GM12878 (cell line): ENCODE data around the gene PNPO. TPM values are rescaled to one million over a fixed set of nuclear protein-coding genes. Genes with fewer than 3 reads are reported as not detected.

Source experiments
- BCLAF1 ChIP-seq: fragments of 450-650 bp; IDR thresholded peaks from 2 replicates; pipeline ENCODE4 v1.6.1; 2017; ENCODE audit warnings: antibody characterized with exemption, mild to moderate bottlenecking, moderate library complexity
- BMI1 ChIP-seq: fragments of 450-650 bp; IDR thresholded peaks from 2 replicates; pipeline ENCODE4 v1.6.1; 2016; ENCODE audit warnings: mild to moderate bottlenecking, moderate library complexity, borderline replicate concordance
- CBFB ChIP-seq: IDR thresholded peaks from 2 replicates; pipeline ENCODE4 v1.6.1; 2016; ENCODE audit warnings: antibody characterized with exemption, low read depth
- CBX5 ChIP-seq: sonication (generic); IDR thresholded peaks from 2 replicates; pipeline ENCODE4 v1.6.1; 2016; ENCODE audit warnings: low read depth, moderate library complexity, mild to moderate bottlenecking, inconsistent platforms
- CHD2 ChIP-seq: IDR thresholded peaks from 2 replicates; pipeline ENCODE4 v1.6.1; 2011; ENCODE audit warnings: low read depth, low read length, improper control_type of control experiment, borderline replicate concordance
- CREM ChIP-seq: IDR thresholded peaks from 2 replicates; pipeline ENCODE4 v1.6.1; 2014; ENCODE audit warnings: antibody characterized with exemption, low read depth
- DPF2 ChIP-seq: fragments of 450-650 bp; IDR thresholded peaks from 2 replicates; pipeline ENCODE4 v1.6.1; 2017; ENCODE audit warnings: mild to moderate bottlenecking
- E4F1 ChIP-seq: fragments of 450-650 bp; IDR thresholded peaks from 2 replicates; pipeline ENCODE4 v1.6.1; 2018; ENCODE audit warnings: borderline replicate concordance, mild to moderate bottlenecking; ENCODE audit not compliant: partially characterized antibody
- EED ChIP-seq: sonication (generic); IDR thresholded peaks from 2 replicates; pipeline ENCODE4 v1.6.1; 2016; ENCODE audit warnings: antibody characterized with exemption, low read depth
- IKZF1 ChIP-seq: fragments of 450-650 bp; conservative IDR thresholded peaks from 2 replicates; pipeline ENCODE4 v1.6.1; 2017; ENCODE audit warnings: antibody characterized with exemption, mild to moderate bottlenecking
- IKZF2 ChIP-seq, 2 experiments: fragments of 450-650 bp; IDR thresholded peaks; 2 replicates each; pipeline ENCODE4 v1.6.1; 2017; ENCODE audit warnings: mild to moderate bottlenecking in 2 of 2, moderate library complexity in 2 of 2
- LARP7 ChIP-seq: fragments of 450-650 bp; IDR thresholded peaks from 2 replicates; pipeline ENCODE4 v1.6.1; 2017; ENCODE audit warnings: mild to moderate bottlenecking
- NBN ChIP-seq: fragments of 450-650 bp; IDR thresholded peaks from 2 replicates; pipeline ENCODE4 v1.6.1; 2016
- NR2F1 ChIP-seq: fragments of 450-650 bp; conservative IDR thresholded peaks from 2 replicates; pipeline ENCODE4 v1.6.1; 2017; ENCODE audit warnings: mild to moderate bottlenecking
- POLR2A ChIP-seq: IDR thresholded peaks from 2 replicates; pipeline ENCODE4 v1.6.1; 2011; ENCODE audit warnings: low read depth, mild to moderate bottlenecking, low read length
- RUNX3 ChIP-seq: IDR thresholded peaks from 2 replicates; pipeline ENCODE4 v1.6.1; 2012; ENCODE audit warnings: low read length, inconsistent platforms
- SMC3 ChIP-seq: IDR thresholded peaks from 2 replicates; pipeline ENCODE4 v1.6.1; 2011; ENCODE audit warnings: low read length, improper control_type of control experiment, borderline replicate concordance
- SPI1 ChIP-seq: IDR thresholded peaks from 2 replicates; pipeline ENCODE4 v1.6.1; 2011; ENCODE audit warnings: low read depth, mild to moderate bottlenecking, low read length, moderate library complexity, borderline replicate concordance; ENCODE audit not compliant: insufficient read depth
- TAF1 ChIP-seq: IDR thresholded peaks from 2 replicates; pipeline ENCODE4 v1.6.1; 2011; ENCODE audit warnings: mild to moderate bottlenecking, low read depth, low read length, borderline replicate concordance
- TCF12 ChIP-seq: IDR thresholded peaks from 2 replicates; pipeline ENCODE4 v1.6.1; 2011; ENCODE audit warnings: low read depth, mild to moderate bottlenecking, low read length
- TCF3 ChIP-seq: IDR thresholded peaks from 2 replicates; pipeline ENCODE4 v1.6.1; 2012; ENCODE audit warnings: low read depth, mild to moderate bottlenecking, low read length, borderline replicate concordance; ENCODE audit not compliant: insufficient read depth
- ZBED1 ChIP-seq: IDR thresholded peaks from 2 replicates; pipeline ENCODE4 v1.6.1; 2016; ENCODE audit warnings: borderline replicate concordance
- ZNF217 ChIP-seq: fragments of 450-650 bp; IDR thresholded peaks from 2 replicates; pipeline ENCODE4 v1.6.1; 2017; ENCODE audit warnings: antibody characterized with exemption, mild to moderate bottlenecking
- ZZZ3 ChIP-seq: IDR thresholded peaks from 2 replicates; pipeline ENCODE4 v1.6.1; 2011; ENCODE audit warnings: low read depth; ENCODE audit not compliant: control insufficient read depth, insufficient read length
- polyA plus RNA-seq, 11 experiments: library from polyadenylated mRNA; depleted of rRNA in 4 of 11; unstranded in 6 of 11; stranded (reverse) in 5 of 11; fragments of >200 nt; fragmentation: Nextera tagmentation in 4 of 11; fragmentation: Illumina TruSeq in 1 of 11; extraction: Ambion mirVana in 4 of 11; extraction: Trizol in 1 of 11; gene quantifications; 1 replicate in 1 of 11; 2 replicates in 10 of 11; pipeline versions ENCODE4 v1.2.1 to v1.2.3, GENCODE V29; 2011 to 2016; ENCODE audit warnings: inconsistent platforms in 2 of 11, missing spikeins in 2 of 11, low read depth in 1 of 11
- total RNA-seq, 4 experiments: library from RNA; depleted of rRNA in 3 of 4; stranded (reverse); fragments of >200 nt in 3 of 4; fragmentation: Illumina TruSeq in 1 of 4; extraction: Trizol in 1 of 4; gene quantifications; 2 replicates each; pipeline versions ENCODE4 v1.2.1 to v1.2.3, GENCODE V29; 2013 to 2021

PNPO gene
- total and polyA plus RNA-seq, 10 of the 15 experiments (the other 5 are each of a cell fraction or from before 2014, with no cell fraction given): 13.9 to 52.6 (median 37.3) TPM

- TF ChIP-seq E4F1: no peak
- TF ChIP-seq ZBED1: no peak
- TF ChIP-seq POLR2A: no peak
- no peak for TF ChIP-seq CBX5
- TF ChIP-seq ZNF217: no peak
- TF ChIP-seq TCF12: peak; percentile 62; the same call in 1 of the 2 replicates
- TF ChIP-seq TAF1: 0 out of 2 replicates have a peak, but pooled peaks have one; percentile 14
- TF ChIP-seq CHD2: 0 out of 2 replicates have a peak, but pooled peaks have one; percentile 61
- no peak for TF ChIP-seq ZZZ3
- TF ChIP-seq IKZF2 (IDR thresholded peaks at IDR 0.05): peak; percentile 86 to 89
- TF ChIP-seq BMI1: no peak
- TF ChIP-seq SPI1: 0 out of 2 replicates have a peak, but pooled peaks have one; percentile 28
- TF ChIP-seq NBN: peak; percentile 58
- peak; percentile 59 for TF ChIP-seq NR2F1
- 0 out of 2 replicates have a peak, but pooled peaks have one; percentile 25 for TF ChIP-seq TCF3
- peak; percentile 34; the same call in 1 of the 2 replicates for TF ChIP-seq DPF2
- TF ChIP-seq RUNX3: peak; percentile 77
- TF ChIP-seq LARP7: 0 out of 2 replicates have a peak, but pooled peaks have one; percentile 39
- TF ChIP-seq SMC3: peak; percentile 69
- TF ChIP-seq CBFB: peak; percentile 41; the same call in 1 of the 2 replicates
- peak; percentile 24; the same call in 1 of the 2 replicates for TF ChIP-seq CREM
- peak; percentile 90 for TF ChIP-seq IKZF1
- peak; percentile 83 for TF ChIP-seq EED
- no peak for TF ChIP-seq BCLAF1
Measured at GRCh38 chr17:47949197-47949759, 7.9 kb downstream of the PNPO start (continued).
